GM23338 (cell line): ENCODE data around the gene PCGF2. TPM values are rescaled to one million over a fixed set of nuclear protein-coding genes. Genes with fewer than 3 reads are reported as not detected.

Experiments
- ATAC-seq: fragments of 200-7000 bp; cut with Tn5 transposase; 3 replicates; pipeline ENCODE4 v1.9.1; 2020
- DNase-seq: peaks from one replicate; pipeline ENCODE4 v3.0.0-alpha.2; 2015; ENCODE audit warnings: low spot score
- H2AFZ ChIP-seq: fragments of 200-600 bp; sonication (generic); 2 replicates; pipeline ENCODE4 v1.8.0; 2016; ENCODE audit warnings: antibody characterized with exemption, mild to moderate bottlenecking, moderate library complexity
- H3F3A ChIP-seq: fragments of 200-600 bp; sonication (generic); replicated peaks from 2 replicates; pipeline ENCODE4 v1.8.0; 2017; ENCODE audit warnings: antibody characterized with exemption, mixed run types, low read depth
- H3K27ac ChIP-seq: fragments of 200-600 bp; sonication (generic); 2 replicates; pipeline ENCODE4 v1.6.1; 2016; ENCODE audit warnings: low read depth
- H3K27me3 ChIP-seq: fragments of 200-600 bp; sonication (generic); 2 replicates; pipeline ENCODE4 v1.8.0; 2016; ENCODE audit warnings: mild to moderate bottlenecking, mixed run types, moderate library complexity; ENCODE audit not compliant: insufficient read depth
- H3K36me3 ChIP-seq: fragments of 200-600 bp; sonication (generic); 2 replicates; pipeline ENCODE4 v1.8.0; 2016; ENCODE audit warnings: mild to moderate bottlenecking; ENCODE audit not compliant: insufficient read depth
- H3K4me1 ChIP-seq: fragments of 200-600 bp; sonication (generic); 2 replicates; pipeline ENCODE4 v1.8.0; 2016; ENCODE audit warnings: mild to moderate bottlenecking, moderate library complexity; ENCODE audit not compliant: insufficient read depth
- H3K4me2 ChIP-seq: fragments of 200-600 bp; sonication (generic); 2 replicates; pipeline ENCODE4 v1.7.1; 2017; ENCODE audit warnings: mixed run types
- H3K4me3 ChIP-seq: fragments of 200-600 bp; sonication (generic); 2 replicates; pipeline ENCODE4 v1.6.1; 2016; ENCODE audit warnings: mixed run types
- H3K79me2 ChIP-seq: fragments of 200-600 bp; sonication (generic); replicated peaks from 2 replicates; pipeline ENCODE4 v1.8.0; 2017; ENCODE audit warnings: mild to moderate bottlenecking; ENCODE audit not compliant: insufficient read depth
- H3K9me2 ChIP-seq: fragments of 200-600 bp; sonication (generic); 2 replicates; pipeline ENCODE4 v1.8.0; 2017; ENCODE audit not compliant: insufficient read depth
- H4K20me1 ChIP-seq: fragments of 200-600 bp; sonication (generic); replicated peaks from 2 replicates; pipeline ENCODE4 v1.8.0; 2017; ENCODE audit warnings: mild to moderate bottlenecking; ENCODE audit not compliant: insufficient read depth
- H3K27ac Mint-ChIP-seq: 2 replicates; pipeline ENCODE4 v1.8.0; 2020; ENCODE audit warnings: inconsistent platforms, mild to moderate bottlenecking, moderate library complexity, mixed read lengths
- H3K27me3 Mint-ChIP-seq: 3 replicates; pipeline ENCODE4 v1.8.0; 2022; ENCODE audit warnings: low read depth, mild to moderate bottlenecking, moderate library complexity, mixed read lengths, inconsistent platforms; ENCODE audit not compliant: insufficient read depth, poor library complexity
- H3K36me3 Mint-ChIP-seq: 3 replicates; pipeline ENCODE4 v1.8.0; 2021; ENCODE audit warnings: low read depth, mild to moderate bottlenecking, inconsistent platforms, moderate library complexity, mixed read lengths
- H3K4me1 Mint-ChIP-seq: 3 replicates; pipeline ENCODE4 v1.8.0; 2020; ENCODE audit warnings: mild to moderate bottlenecking, inconsistent platforms, mixed read lengths
- H3K4me3 Mint-ChIP-seq: 3 replicates; pipeline ENCODE4 v1.8.0; 2021; ENCODE audit warnings: moderate library complexity, mild to moderate bottlenecking, inconsistent platforms, mixed read lengths
- H3K9me3 Mint-ChIP-seq: 3 replicates; pipeline ENCODE4 v1.8.0; 2020; ENCODE audit warnings: moderate library complexity, mild to moderate bottlenecking, inconsistent platforms, mixed read lengths
- EZH2 ChIP-seq: fragments of 200-600 bp; sonication (generic); IDR thresholded peaks from one replicate; pipeline ENCODE4 v1.8.0; 2017; ENCODE audit warnings: antibody characterized with exemption, mild to moderate bottlenecking, low read depth; ENCODE audit not compliant: unreplicated experiment
- EZH2phosphoT487 ChIP-seq: fragments of 200-600 bp; sonication (generic); IDR thresholded peaks from one replicate; pipeline ENCODE4 v1.8.1; 2018; ENCODE audit warnings: antibody characterized with exemption; ENCODE audit not compliant: unreplicated experiment
- NANOG ChIP-seq: IDR thresholded peaks from 2 replicates; pipeline ENCODE4 v1.6.1; 2016; ENCODE audit warnings: antibody characterized with exemption, borderline replicate concordance
- REST ChIP-seq: IDR thresholded peaks from one replicate; pipeline ENCODE4 v1.6.1; 2018; ENCODE audit warnings: antibody characterized with exemption; ENCODE audit not compliant: unreplicated experiment
- STAT1 ChIP-seq: IDR thresholded peaks from one replicate; pipeline ENCODE4 v1.6.1; 2016; ENCODE audit warnings: antibody characterized with exemption; ENCODE audit not compliant: unreplicated experiment
- ZNF114 ChIP-seq: fragments of 250-450 bp; sonication (Bioruptor Pico); IDR thresholded peaks from 2 replicates; pipeline ENCODE4 v1.5.0; 2020; ENCODE audit warnings: mild to moderate bottlenecking, moderate library complexity
- ZNF331 ChIP-seq: fragments of 250-450 bp; sonication (Bioruptor Pico); IDR thresholded peaks from 2 replicates; pipeline ENCODE4 v1.5.0; 2020; ENCODE audit warnings: low read depth, mild to moderate bottlenecking, moderate library complexity
- ZNF462 ChIP-seq: fragments of 250-450 bp; sonication (Bioruptor Pico); IDR thresholded peaks from 2 replicates; pipeline ENCODE4 v1.5.0; 2020; ENCODE audit warnings: mild to moderate bottlenecking, moderate library complexity
- polyA plus RNA-seq: library from polyadenylated mRNA; unstranded; fragments of >200 nt; fragmentation: Nextera tagmentation; extraction: Ambion mirVana; gene quantifications from 2 replicates; pipeline ENCODE4 v1.2.1, GENCODE V29; 2016
- total RNA-seq: library from RNA; depleted of rRNA; stranded (reverse); fragments of >200 nt; shearing (Covaris generic); gene quantifications from 2 replicates; pipeline ENCODE4 v1.2.3, GENCODE V29; 2014

PCGF2 gene
- total and polyA plus RNA-seq, 2 experiments from 2014 or later: 21.1 to 51.9 TPM

GRCh38 chr17:38751144-38751807 lies 3.1 kb upstream of the PCGF2 start (continued):
- TF ChIP-seq STAT1 (no peak), ZNF331 (no peak), ZNF462 (CRISPR knock-in tag) (no peak)

GRCh38 chr17:38750312-38751121 lies 2.4 kb upstream of the PCGF2 start:
- Histone ChIP-seq H3K27ac (peak overlapping the region; percentile 66; the same call in 1 of the 2 replicates), H3K4me2 (peak overlapping the region; percentile 96), H3K79me2 (peaks cover 48% of the 10 kb centered on the region), H3F3A (peaks cover 2% of the 10 kb centered on the region; the same call in 1 of the 2 replicates), H3K9me2 (no peaks in the 10 kb centered on the region), H4K20me1 (peaks cover 23% of the 10 kb centered on the region), H2AFZ (peak overlapping the region; percentile 72), H3K4me3 (peak overlapping the region; percentile 69), H3K36me3 (no peaks in the 10 kb centered on the region), H3K27me3 (peaks cover 16% of the 10 kb centered on the region), H3K4me1 (peaks cover 34% of the 10 kb centered on the region)
- Mint-ChIP-seq H3K27ac (no peak overlapping the region), H3K9me3 (peaks cover 5% of the 10 kb centered on the region), H3K4me3 (peak overlapping the region; percentile 97), H3K4me1 (peaks cover 22% of the 10 kb centered on the region), H3K36me3 (peaks cover 15% of the 10 kb centered on the region), H3K27me3 (peaks cover 34% of the 10 kb centered on the region)
- DNase-seq (peak; percentile 74), ATAC-seq (no peak)
- TF ChIP-seq STAT1 (no peak), NANOG (no peak), ZNF114 (CRISPR knock-in tag) (no peak), EZH2 (no peak), EZH2phosphoT487 (no peak), REST (no peak)
